SK-N-DZ (cell line): ENCODE data around the gene PTPRU. TPM values are rescaled to one million over a fixed set of nuclear protein-coding genes. Genes with fewer than 3 reads are reported as not detected.

Experiments
- DNase-seq: peaks from one replicate; pipeline ENCODE4 v3.0.0-alpha.2; 2015; ENCODE audit warnings: low spot score
- polyA plus RNA-seq, 2 experiments: library from polyadenylated mRNA; depleted of rRNA; stranded (reverse); fragments of >200 nt; gene quantifications; 2 replicates each; pipeline ENCODE4 v1.2.3, GENCODE V29; 2014

Gene PTPRU
- polyA plus RNA-seq (2014; cell fraction: cytosol; rRNA removed): 8.8 and 12.8 TPM in 2 replicates
- polyA plus RNA-seq (2014; cell fraction: nucleus; rRNA removed): 14.7 and 30.1 TPM in 2 replicates

GRCh38 chr1:29235955-29236711 is at the start of gene PTPRU:
PTPRU (plus strand) TSS chr1:29236522; CDS start chr1:29236645, 123 bp downstream.
- DNase-seq: peak; percentile 32

DNA sequence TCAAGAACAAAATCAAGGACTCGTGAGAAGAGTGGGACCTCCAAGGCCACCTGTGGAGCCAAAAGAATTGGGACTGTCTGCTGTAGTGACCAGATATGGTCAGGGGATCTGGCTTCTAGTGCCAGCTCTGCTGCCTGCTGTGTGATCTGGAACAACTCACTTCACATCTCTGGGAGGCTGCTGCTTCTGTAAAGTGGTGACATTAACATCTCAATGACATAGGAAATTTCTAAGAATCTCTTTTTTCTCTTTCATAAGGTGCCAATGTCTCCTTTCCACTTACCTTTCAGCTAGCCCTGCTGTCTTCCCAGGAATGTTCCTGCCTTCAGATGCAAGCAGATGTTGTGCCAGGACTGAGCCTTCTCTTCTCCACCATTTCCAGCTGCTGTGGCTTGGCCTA is 49.6 kb upstream of the PTPRU start:
- DNase-seq: no peak

DNA sequence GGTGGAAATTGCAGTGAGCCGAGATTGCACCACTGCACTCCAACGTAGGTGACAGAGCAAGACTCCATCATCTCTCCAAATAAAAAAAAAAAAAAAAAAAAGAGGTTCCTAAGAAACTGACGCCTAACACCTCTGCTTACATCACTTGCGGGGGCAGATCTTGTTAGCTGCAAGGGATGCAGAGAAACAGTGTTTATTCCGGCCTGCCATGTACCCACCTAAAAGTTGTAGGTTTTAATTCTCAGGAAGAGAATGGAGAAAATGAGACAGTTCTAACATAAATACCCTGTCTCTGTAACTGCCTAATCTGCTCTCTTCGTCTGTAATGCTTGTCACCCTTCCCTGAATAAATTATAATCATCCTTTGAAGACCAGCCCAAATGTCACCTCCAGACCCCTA is 45.6 kb upstream of the PTPRU start:
- no peak for DNase-seq

DNA sequence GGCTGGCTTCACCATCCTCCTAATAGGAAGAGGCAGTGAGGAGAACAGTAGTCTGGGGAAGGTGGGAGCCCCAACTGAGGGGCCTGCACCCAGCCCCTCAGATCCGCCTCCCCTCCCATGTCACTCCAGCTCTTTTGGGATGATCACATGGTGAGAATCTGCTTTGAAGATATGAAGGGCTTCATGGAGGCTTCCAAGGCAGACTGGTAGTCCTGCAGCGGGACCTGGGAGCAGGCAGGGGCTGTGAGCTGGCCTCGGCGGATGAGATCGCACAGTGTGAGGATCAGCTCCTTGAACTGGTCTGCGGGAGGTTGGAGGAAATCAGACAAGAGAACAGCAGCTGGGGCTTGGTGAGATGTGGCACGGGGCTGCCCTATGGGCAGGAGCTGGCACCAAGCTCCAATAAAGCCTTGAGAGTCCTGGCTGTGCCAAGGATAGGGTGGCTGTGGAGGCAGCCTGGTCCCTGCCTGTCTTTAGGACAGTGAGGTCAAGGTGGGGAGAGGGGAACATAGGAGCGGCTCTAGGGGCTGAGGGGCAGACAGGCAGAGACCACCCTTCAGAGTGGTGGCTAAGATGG is 42.4 kb upstream of the PTPRU start:
- DNase-seq: no peak

- no peak for DNase-seq
These were observed 40.4 kb upstream of the PTPRU start for GRCh38 chr1:29195881-29196291.

DNA sequence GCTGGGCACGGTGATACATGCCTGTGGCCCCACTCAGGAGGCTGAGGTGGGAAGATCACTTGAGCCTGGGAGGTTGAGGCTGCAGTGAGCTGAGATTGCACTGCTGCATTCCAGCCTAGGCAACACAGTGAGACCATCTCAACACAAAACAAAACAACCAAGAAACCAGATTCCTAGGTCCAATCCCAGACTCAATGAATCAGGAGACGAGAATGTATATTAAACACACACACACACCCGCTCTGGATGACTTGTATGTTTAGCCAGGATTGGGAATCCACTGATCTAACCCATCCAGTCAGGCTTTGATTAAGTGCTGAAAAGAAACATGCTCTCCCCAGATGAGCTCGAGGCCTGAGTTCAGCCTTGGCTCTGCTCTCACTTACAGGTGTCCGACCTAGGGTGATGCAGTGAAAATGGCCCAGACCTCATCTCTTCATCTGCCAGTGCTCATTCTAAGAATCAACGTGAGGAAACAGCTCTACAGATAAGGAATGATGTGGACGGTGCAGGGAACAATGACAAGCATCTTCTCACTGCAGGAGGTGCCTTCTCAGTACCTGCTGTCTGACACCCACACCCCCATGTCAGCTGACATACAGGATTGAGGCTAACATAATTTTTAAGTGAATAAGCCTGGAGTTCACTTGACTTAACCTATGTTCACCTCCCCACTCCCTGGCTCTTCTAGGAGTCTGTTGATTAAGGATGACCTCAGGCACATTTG is 39.3 kb upstream of the PTPRU start:
- no peak for DNase-seq

GRCh38 chr1:29197590-29197924 is 38.8 kb upstream of the PTPRU start:
- peak; percentile 38 for DNase-seq

DNA sequence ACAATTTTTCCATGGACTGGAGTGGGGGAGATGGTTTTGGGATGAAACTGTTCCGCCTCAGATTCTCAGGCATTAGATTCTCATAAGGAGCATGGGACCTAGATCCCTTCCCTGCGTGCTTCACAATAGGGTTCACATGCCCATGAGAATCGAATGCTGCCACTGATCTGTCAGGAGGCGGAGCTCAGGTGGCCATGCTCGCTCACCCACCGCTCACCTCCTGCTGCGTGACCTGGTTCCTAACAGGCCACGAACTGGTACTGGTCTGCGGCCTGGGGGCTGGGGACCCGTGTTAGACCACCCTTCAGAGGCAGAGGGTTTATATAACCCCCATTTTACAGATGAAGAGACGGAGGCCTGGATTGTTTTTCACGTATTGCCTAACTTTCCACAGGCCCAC is 38.3 kb upstream of the PTPRU start:
- no peak for DNase-seq

GRCh38 chr1:29200906-29201594 is 35.3 kb upstream of the PTPRU start:
- no peak for DNase-seq

DNA sequence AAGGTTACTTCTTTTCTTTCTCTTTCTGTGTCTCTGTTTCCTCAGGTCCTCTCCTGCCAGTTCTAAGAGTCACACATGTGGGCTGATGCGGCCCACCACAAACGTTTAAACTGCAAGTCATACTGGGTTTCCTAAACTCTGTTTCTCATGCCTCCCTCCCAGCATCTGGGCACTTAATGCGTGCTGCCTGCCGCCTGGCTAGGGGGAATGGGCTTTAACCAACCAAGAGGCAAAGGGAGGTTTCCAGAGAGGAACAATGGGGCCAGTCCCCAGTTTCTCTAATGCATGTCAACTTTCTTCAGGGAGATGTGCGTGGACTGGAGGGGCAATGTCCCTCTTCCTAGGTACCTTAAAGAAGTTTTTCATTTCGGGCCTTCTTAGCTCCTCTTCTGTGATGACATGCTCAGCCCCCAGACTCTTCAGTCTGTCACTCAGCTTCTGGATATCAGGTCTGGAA is 34.7 kb upstream of the PTPRU start:
- no peak for DNase-seq

GRCh38 chr1:29202053-29202452 is 34.3 kb upstream of the PTPRU start:
- DNase-seq: no peak

DNA sequence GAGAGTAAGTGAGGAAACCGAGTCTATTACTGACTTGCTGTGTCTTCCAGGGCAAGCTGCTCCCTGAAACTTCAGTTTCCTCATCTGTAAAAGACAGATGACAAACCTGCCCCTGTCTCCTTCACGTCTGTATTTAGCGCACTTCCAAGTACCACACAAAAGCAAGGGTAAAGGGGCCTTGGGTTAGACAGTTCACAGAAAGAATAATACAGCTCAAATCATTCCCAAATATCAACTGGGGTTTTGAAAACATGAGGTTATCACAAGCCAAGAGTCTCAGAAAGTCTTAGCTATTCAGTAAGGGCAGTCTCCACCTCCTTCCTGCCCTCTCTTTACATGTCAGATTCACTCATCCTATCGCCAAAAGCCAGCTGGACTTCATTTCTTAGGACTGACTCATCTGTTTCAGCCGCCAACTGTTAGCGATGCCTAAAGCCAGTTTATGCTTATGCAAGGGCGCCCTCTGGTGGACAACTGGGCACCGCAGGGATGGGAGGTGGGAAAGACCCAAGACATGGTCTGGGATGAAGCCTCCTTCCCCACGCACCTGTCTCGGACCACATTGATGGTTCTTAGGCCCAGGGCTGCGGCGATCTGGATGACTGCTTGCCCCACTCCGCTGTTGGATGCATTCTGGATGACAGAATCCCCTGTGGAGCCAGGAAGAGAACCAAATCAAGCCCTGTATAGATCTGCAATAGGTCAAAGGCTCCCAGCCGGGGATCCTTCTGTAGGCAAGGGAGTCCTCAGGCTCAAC is 33.6 kb upstream of the PTPRU start:
- peak; percentile 80 for DNase-seq

DNA sequence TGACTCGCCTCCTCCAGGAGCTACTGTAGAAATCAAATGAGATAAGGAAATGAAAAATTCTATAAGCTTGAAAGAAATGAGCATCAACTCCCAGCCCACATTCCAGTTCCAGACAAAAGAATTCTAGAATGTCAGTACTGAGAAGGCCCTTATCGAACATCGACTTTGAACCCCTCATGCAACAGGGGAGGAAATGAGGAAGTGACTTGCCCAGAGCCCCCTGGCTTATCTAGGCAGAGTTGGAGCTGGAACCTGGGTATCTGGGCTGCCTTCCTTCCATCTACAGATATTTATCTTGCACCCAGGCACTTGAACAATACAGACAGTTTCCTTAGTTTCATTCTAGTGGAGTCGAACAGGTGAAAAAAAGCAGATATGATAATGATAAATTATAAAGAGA is 27.9 kb upstream of the PTPRU start:
- DNase-seq: no peak

GRCh38 chr1:29209173-29209572 is 27.1 kb upstream of the PTPRU start:
- no peak for DNase-seq

DNA sequence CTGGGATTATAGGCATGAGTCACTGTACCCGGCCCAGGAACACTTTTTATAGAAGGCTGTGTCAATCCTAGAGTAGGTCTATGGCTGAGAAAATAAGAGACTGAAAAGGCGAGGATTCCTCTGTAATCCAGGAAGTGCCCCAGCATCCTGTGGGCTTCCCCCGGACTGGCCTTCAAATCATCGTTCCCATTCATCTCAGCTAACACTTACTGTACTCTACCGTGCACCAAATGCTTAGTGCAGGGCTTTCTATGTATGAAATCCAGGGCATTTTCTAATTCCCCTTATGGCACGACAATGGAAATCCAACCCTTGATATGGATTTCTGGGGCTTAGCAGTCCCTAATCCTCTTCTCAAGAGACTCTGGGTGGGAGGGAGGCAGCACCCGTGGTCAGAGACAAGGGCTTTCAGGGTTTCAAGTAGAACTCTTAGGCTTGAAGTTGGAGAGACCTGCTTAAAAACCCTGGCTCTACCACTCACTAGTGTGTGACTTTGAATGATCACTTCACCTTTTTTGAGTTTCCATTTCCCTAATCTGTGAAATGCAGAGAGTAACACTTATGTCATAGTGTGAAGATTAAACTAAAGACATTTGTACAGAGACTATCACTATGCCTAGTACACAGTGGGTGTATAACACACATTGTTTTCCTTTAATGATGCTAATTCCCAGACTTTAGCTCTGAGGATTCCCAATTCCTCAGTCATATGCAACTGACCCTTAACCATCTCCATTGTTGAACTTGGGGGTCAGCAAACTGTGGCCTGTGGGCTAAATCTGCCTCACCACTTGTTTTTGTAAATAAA is 25.8 kb upstream of the PTPRU start:
- DNase-seq: no peak

GRCh38 chr1:29211086-29212030 is 25.0 kb upstream of the PTPRU start:
- no peak for DNase-seq

GRCh38 chr1:29213055-29213454 is 23.3 kb upstream of the PTPRU start:
- DNase-seq: no peak

GRCh38 chr1:29217633-29218032 is 18.7 kb upstream of the PTPRU start:
- no peak for DNase-seq

DNA sequence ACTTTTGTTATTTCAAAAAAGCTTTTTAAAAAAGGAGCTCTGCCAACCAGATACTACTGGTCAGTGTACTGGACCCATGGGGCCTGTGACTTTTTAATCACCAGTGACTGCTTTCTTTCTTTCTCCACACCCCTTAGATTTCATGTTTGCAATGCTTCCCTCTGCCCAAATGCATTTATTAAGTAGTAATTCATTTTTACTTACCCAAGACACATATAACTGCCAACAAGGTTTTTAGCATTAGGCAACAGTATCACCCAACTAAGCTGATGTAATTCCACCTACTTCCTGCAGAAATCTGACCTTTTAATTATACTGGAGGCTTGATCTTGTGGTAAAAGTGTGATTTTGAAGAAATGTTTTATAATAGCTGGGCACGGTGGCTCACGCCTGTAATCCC is 18.1 kb upstream of the PTPRU start:
- no peak for DNase-seq
